ENCODE data around the gene RASGEF1C.
"Not testable (repeated sequence)": the region's sequence is repeated elsewhere in the genome, so short reads cannot be mapped to it uniquely, and the experiment has no call there.

RASGEF1C gene

GRCh38 chr5:180135967-180136629 is 72.9 kb downstream of the RASGEF1C start:
- no peak for DNase-seq (ENCODE audit: low read depth, low spot score)

- peak; percentile 63 for DNase-seq (ENCODE audit: low read depth, low spot score)
Observed at GRCh38 chr5:180135128-180135955, 73.7 kb downstream of the RASGEF1C start.

- DNase-seq (ENCODE audit: low read depth, low spot score) = no peak
Observed at GRCh38 chr5:180133971-180134508, 75.0 kb downstream of the RASGEF1C start.

GRCh38 chr5:180133551-180133950 is 75.5 kb downstream of the RASGEF1C start:
- DNase-seq (ENCODE audit: low read depth, low spot score) = no peak

GRCh38 chr5:180133060-180133459 is 76.0 kb downstream of the RASGEF1C start:
- no peak for DNase-seq (ENCODE audit: low read depth, low spot score)

- no peak for DNase-seq (ENCODE audit: low read depth, low spot score)
Observed at GRCh38 chr5:180130876-180131740, 77.9 kb downstream of the RASGEF1C start.

- DNase-seq (ENCODE audit: low read depth, low spot score) = no peak
Observed at GRCh38 chr5:180130291-180130869, 78.6 kb downstream of the RASGEF1C start.

GRCh38 chr5:180129291-180130190 is 79.5 kb downstream of the RASGEF1C start:
- no peak for DNase-seq (ENCODE audit: low read depth, low spot score)

- DNase-seq (ENCODE audit: low read depth, low spot score) = no peak
Observed at GRCh38 chr5:180128671-180129261, 80.2 kb downstream of the RASGEF1C start.

- no peak for DNase-seq (ENCODE audit: low read depth, low spot score)
Observed at GRCh38 chr5:180127682-180128670, 81.0 kb downstream of the RASGEF1C start.

GRCh38 chr5:180126716-180127681 is 82.0 kb downstream of the RASGEF1C start:
- peak; percentile 50 for DNase-seq (ENCODE audit: low read depth, low spot score)

- DNase-seq (ENCODE audit: low read depth, low spot score) = not testable (repeated sequence)
Observed at GRCh38 chr5:180126156-180126555, 82.9 kb downstream of the RASGEF1C start.

- DNase-seq (ENCODE audit: low read depth, low spot score) = not testable (repeated sequence)
Observed at GRCh38 chr5:180124662-180125061, 84.3 kb downstream of the RASGEF1C start.

GRCh38 chr5:180122875-180123274 is 86.1 kb downstream of the RASGEF1C start:
- no peak for DNase-seq (ENCODE audit: low read depth, low spot score)

GRCh38 chr5:180121826-180122413 is 87.1 kb downstream of the RASGEF1C start:
- DNase-seq (ENCODE audit: low read depth, low spot score) = no peak

GRCh38 chr5:180120237-180121101 is 88.5 kb downstream of the RASGEF1C start:
- DNase-seq (ENCODE audit: low read depth, low spot score) = no peak

Measured in astrocyte of the hippocampus (primary cell).